Neural cell (in vitro differentiated cells): ENCODE data around the gene LATS2.

Experiments used
- CTCF ChIP-seq: fragments of 450-650 bp; IDR thresholded peaks from 2 replicates; pipeline ENCODE4 v1.5.1; 2014; ENCODE audit warnings: antibody characterized with exemption, mild to moderate bottlenecking, moderate library complexity; ENCODE audit not compliant: poor library complexity, severe bottlenecking
- EP300 ChIP-seq: fragments of 450-650 bp; conservative IDR thresholded peaks from 2 replicates; pipeline ENCODE4 v1.6.1; 2014; ENCODE audit warnings: antibody characterized with exemption, mild to moderate bottlenecking, moderate library complexity; ENCODE audit not compliant: poor library complexity, severe bottlenecking
- EZH2 ChIP-seq: fragments of 200-600, 300-800 bp; shearing (Covaris generic), sonication (generic); IDR thresholded peaks from 2 replicates; pipeline ENCODE4 v1.6.1; 2014; ENCODE audit warnings: antibody characterized with exemption, low read length, borderline replicate concordance, mild to moderate bottlenecking; ENCODE audit not compliant: insufficient read depth, poor library complexity, severe bottlenecking
- MXI1 ChIP-seq: fragments of 450-650 bp; conservative IDR thresholded peaks from 2 replicates; pipeline ENCODE4 v1.6.1; 2014; ENCODE audit warnings: antibody characterized with exemption, mild to moderate bottlenecking; ENCODE audit not compliant: poor library complexity, severe bottlenecking
- POLR2AphosphoS5 ChIP-seq: IDR thresholded peaks from 2 replicates; pipeline ENCODE4 v1.6.1; 2012
- RAD21 ChIP-seq: fragments of 450-650 bp; conservative IDR thresholded peaks from 2 replicates; pipeline ENCODE4 v1.6.1; 2014; ENCODE audit warnings: antibody characterized with exemption, mild to moderate bottlenecking, moderate library complexity
- REST ChIP-seq: IDR thresholded peaks from 2 replicates; pipeline ENCODE4 v1.6.1; 2012; ENCODE audit warnings: borderline replicate concordance
- SMC3 ChIP-seq: fragments of 450-650 bp; conservative IDR thresholded peaks from 2 replicates; pipeline ENCODE4 v1.6.1; 2014; ENCODE audit warnings: antibody characterized with exemption, mild to moderate bottlenecking, moderate library complexity; ENCODE audit not compliant: poor library complexity
- TAF1 ChIP-seq: IDR thresholded peaks from 2 replicates; pipeline ENCODE4 v1.6.1; 2012; ENCODE audit warnings: low read depth

- no peak for TF ChIP-seq CTCF
- TF ChIP-seq REST: no peak
- no peak for TF ChIP-seq SMC3
- TF ChIP-seq MXI1: no peak
- no peak for TF ChIP-seq POLR2AphosphoS5
- TF ChIP-seq EP300: no peak
- TF ChIP-seq EZH2: no peak
- TF ChIP-seq TAF1: no peak
- TF ChIP-seq RAD21: no peak
Measured at GRCh38 chr13:21033856-21034602, 27.4 kb downstream of the LATS2 start.
